Right lobe of liver (tissue), 6 donors: Measurements from ENCODE around the gene ATAD1. TPM values are rescaled to one million over a fixed set of nuclear protein-coding genes. Genes with fewer than 3 reads are reported as not detected.
A peak's percentile ranks its signal among the peaks of the same experiment; 100 is the strongest.

Experiments
- ATAC-seq, 4 donors: fragments of 200-7000 bp; cut with Tn5 transposase; one replicate each; pipeline ENCODE4 v1.9.1; 2020; ENCODE audit warnings: mild to moderate bottlenecking in 4 of 4, moderate library complexity in 4 of 4
- DNase-seq, 3 donors: peaks; one replicate each; pipeline ENCODE4 v3.0.0-alpha.2; 2020
- H3K27ac ChIP-seq, 3 donors: fragments of 200-600 bp; one replicate each; pipeline ENCODE4 v1.8.0; 2022
- H3K27me3 ChIP-seq, 2 donors: fragments of 200-600 bp; one replicate each; pipeline ENCODE4 v1.8.0; 2022
- H3K36me3 ChIP-seq, 4 donors: fragments of 200-600 bp; sonication (generic) in 1 of 4; one replicate each; pipeline versions ENCODE4 v1.5.1 to v1.8.0; 2017 to 2022; ENCODE audit warnings: control low read depth in 1 of 4
- H3K4me1 ChIP-seq, 4 donors: fragments of 200-600 bp; sonication (generic) in 1 of 4; one replicate each; pipeline versions ENCODE4 v1.5.1 to v1.8.0; 2017 to 2022; ENCODE audit warnings: control low read depth in 1 of 4
- H3K4me3 ChIP-seq, 3 donors: fragments of 200-600 bp; one replicate each; pipeline ENCODE4 v1.8.0; 2022
- H3K9me3 ChIP-seq, 4 donors: fragments of 200-600 bp; sonication (generic) in 1 of 4; one replicate each; pipeline versions ENCODE4 v1.5.1 to v1.8.0; 2017 to 2022; ENCODE audit warnings: control low read depth in 1 of 4
- CTCF ChIP-seq, 4 donors: fragments of 200-600 bp in 3 of 4; fragments of 450-650 bp in 1 of 4; IDR thresholded peaks; one replicate each; pipeline versions ENCODE4 v1.5.1 to v1.8.0; 2016 to 2022; ENCODE audit warnings: antibody characterized with exemption in 4 of 4, mild to moderate bottlenecking in 2 of 4
- POLR2A ChIP-seq: fragments of 450-650 bp; IDR thresholded peaks from one replicate; pipeline ENCODE4 v1.6.1; 2017; ENCODE audit warnings: antibody characterized with exemption, mild to moderate bottlenecking
- WGBS: methylation state at CpG from one replicate; pipeline ENCODE4 v1.1.6; 2018; ENCODE audit warnings: low coverage, low lambda C conversion rate; ENCODE audit not compliant: insufficient coverage; ENCODE audit errors: missing lambda C conversion rate; 5-methylcytosine and 5-hydroxymethylcytosine counted together
- intact Hi-C, 2 donors: fragments of 100-400 bp; cut with DNase I; formaldehyde crosslinking; loops; one replicate each; pipeline versions ENCODE4 v1.11.2 to v1.14.1; 2022
- total RNA-seq, 6 experiments: library from RNA; depleted of rRNA in 2 of 6; stranded (reverse); fragments of >200 nt in 2 of 6; fragmentation: NEBNext Ultra II Directional in 3 of 6; extraction: Animal tissue kit (Norgen Biotek cat#: 25700) in 3 of 6; gene quantifications; one replicate each; pipeline versions ENCODE4 v1.1.0 to v1.2.4, GENCODE V29; 2016 to 2023
- donor health status: DM: no; HTN: yes; CAD: no.
- donor health status: DM: no; HTN: no; CAD: no.
- donor health status: DM: no; HTN: no; CAD: no.
- donor health status: DM: no; HTN: yes; CAD: no.
- donor health status: DM: no; HTN: yes; CAD: no.

ATAD1 gene
- total RNA-seq, 6 experiments from 2014 or later: 17.4 to 24.2 (median 22.3) TPM

- DNase-seq (no peak), ATAC-seq (peak in 1 of 4 donors; percentile 30)
- H3K27me3 ChIP-seq: no peaks in the 10 kb centered on the region
- H3K27ac ChIP-seq: no peak overlapping the region
- H3K4me1 ChIP-seq: no peaks in the 10 kb centered on the region
- no peak overlapping the region for H3K4me3 ChIP-seq
- H3K9me3 ChIP-seq: no peaks in the 10 kb centered on the region
- intact Hi-C loops: no loop called here
- TF ChIP-seq CTCF (IDR thresholded peaks at IDR 0.05): no peak
- TF ChIP-seq POLR2A: no peak
- no peaks in the 10 kb centered on the region for H3K36me3 ChIP-seq
Measured at GRCh38 chr10:87842776-87843497, 24.9 kb upstream of the ATAD1 start.

GRCh38 chr10:87842220-87842641 lies 24.2 kb upstream of the ATAD1 start:
- DNase-seq (no peak), ATAC-seq (peak in 1 of 4 donors; percentile 73)
- intact Hi-C loops: no loop called here
- Histone ChIP-seq H3K9me3 (no peaks in the 10 kb centered on the region), H3K4me1 (no peaks in the 10 kb centered on the region), H3K27ac (no peak overlapping the region), H3K27me3 (no peaks in the 10 kb centered on the region), H3K36me3 (no peaks in the 10 kb centered on the region), H3K4me3 (no peak overlapping the region)
- WGBS: 90% methylated on average over 1 of the region's 1 CpG
- TF ChIP-seq POLR2A: no peak
- TF ChIP-seq CTCF (IDR thresholded peaks at IDR 0.05): no peak

- ATAC-seq (no peak), DNase-seq (no peak)
- H3K4me1 ChIP-seq: no peaks in the 10 kb centered on the region
- 91% methylated on average over 3 of the region's 3 CpGs for WGBS
- H3K4me3 ChIP-seq: no peak overlapping the region
- H3K27me3 ChIP-seq: no peaks in the 10 kb centered on the region
- no peak overlapping the region for H3K27ac ChIP-seq
- H3K9me3 ChIP-seq: no peaks in the 10 kb centered on the region
- intact Hi-C loops: no loop called here
- H3K36me3 ChIP-seq: no peaks in the 10 kb centered on the region
- TF ChIP-seq CTCF (IDR thresholded peaks at IDR 0.05): no peak
- TF ChIP-seq POLR2A: no peak
Measured at GRCh38 chr10:87841186-87841585, 23.2 kb upstream of the ATAD1 start.

- Histone ChIP-seq H3K4me1 (no peaks in the 10 kb centered on the region), H3K27ac (no peak overlapping the region), H3K9me3 (no peaks in the 10 kb centered on the region), H3K4me3 (no peak overlapping the region), H3K36me3 (no peaks in the 10 kb centered on the region), H3K27me3 (no peaks in the 10 kb centered on the region)
- 83% methylated on average over 1 of the region's 2 CpGs for WGBS
- no peak for ATAC-seq
- TF ChIP-seq CTCF (IDR thresholded peaks at IDR 0.05) (no peak), POLR2A (no peak)
- DNase-seq: no peak
- intact Hi-C loops: no loop called here
Measured at GRCh38 chr10:87838650-87839049, 20.6 kb upstream of the ATAD1 start.

GRCh38 chr10:87837445-87837844 lies 19.4 kb upstream of the ATAD1 start:
- Histone ChIP-seq H3K36me3 (no peaks in the 10 kb centered on the region), H3K27ac (no peak overlapping the region), H3K4me3 (no peak overlapping the region), H3K9me3 (no peaks in the 10 kb centered on the region), H3K27me3 (no peaks in the 10 kb centered on the region), H3K4me1 (no peaks in the 10 kb centered on the region)
- DNase-seq: no peak
- peak in 1 of 4 donors; percentile 51 for ATAC-seq
- intact Hi-C loops: no loop called here
- TF ChIP-seq CTCF (IDR thresholded peaks at IDR 0.05) (no peak), POLR2A (no peak)
